Liver (tissue), 9 donors: ENCODE data around the gene GPX3. TPM values are rescaled to one million over a fixed set of nuclear protein-coding genes. Genes with fewer than 3 reads are reported as not detected.

ENCODE experiments used
- DNase-seq: peaks from one replicate; pipeline ENCODE4 v3.0.0-alpha.2; 2017; ENCODE audit warnings: low spot score
- H3K27ac ChIP-seq, 2 donors: one replicate each; pipeline ENCODE4 v1.7.0; 2013; ENCODE audit warnings: inconsistent platforms in 2 of 2, low read length in 2 of 2, control low read depth in 1 of 2, low read depth in 1 of 2, mild to moderate bottlenecking in 1 of 2
- H3K27me3 ChIP-seq, 4 donors: one replicate each; pipeline versions ENCODE4 v1.6.1 to v1.7.0; 2013; ENCODE audit warnings: low read length in 3 of 4, inconsistent platforms in 1 of 4, mild to moderate bottlenecking in 1 of 4, moderate library complexity in 1 of 4; ENCODE audit not compliant: control insufficient read depth in 4 of 4, insufficient read depth in 4 of 4
- H3K36me3 ChIP-seq, 4 donors: one replicate each; pipeline versions ENCODE4 v1.6.1 to v1.7.0; 2013; ENCODE audit warnings: low read length in 3 of 4, mild to moderate bottlenecking in 3 of 4, low read depth in 1 of 4, moderate library complexity in 1 of 4; ENCODE audit not compliant: control insufficient read depth in 4 of 4, insufficient read depth in 3 of 4
- H3K4me1 ChIP-seq, 4 donors: one replicate each; pipeline versions ENCODE4 v1.6.1 to v1.7.0; 2013; ENCODE audit warnings: low read length in 3 of 4, mild to moderate bottlenecking in 3 of 4, moderate library complexity in 1 of 4; ENCODE audit not compliant: control insufficient read depth in 4 of 4, insufficient read depth in 4 of 4
- H3K4me3 ChIP-seq, 3 donors: one replicate each; pipeline versions ENCODE4 v1.6.1 to v1.7.0; 2013; ENCODE audit warnings: low read length in 3 of 3, control low read depth in 1 of 3, low read depth in 1 of 3, mild to moderate bottlenecking in 1 of 3
- H3K9ac ChIP-seq, 2 donors: one replicate each; pipeline ENCODE4 v1.7.0; 2013; ENCODE audit warnings: low read length in 2 of 2, mild to moderate bottlenecking in 2 of 2, moderate library complexity in 2 of 2, control low read depth in 1 of 2, low read depth in 1 of 2
- H3K9me3 ChIP-seq, 4 donors: one replicate each; pipeline versions ENCODE4 v1.6.1 to v1.7.0; 2013; ENCODE audit warnings: low read length in 3 of 4; ENCODE audit not compliant: control insufficient read depth in 4 of 4
- EGR1 ChIP-seq, 2 donors: IDR thresholded peaks; 2 replicates each; pipeline ENCODE4 v1.6.1; 2016 to 2018; ENCODE audit warnings: antibody characterized with exemption in 2 of 2, low read depth in 2 of 2
- HNF4A ChIP-seq, 2 donors: conservative IDR thresholded peaks; 2 replicates each; pipeline ENCODE4 v1.6.1; 2016; ENCODE audit warnings: antibody characterized with exemption in 2 of 2, mild to moderate bottlenecking in 2 of 2
- JUND ChIP-seq, 2 donors: IDR thresholded peaks; 2 replicates each; pipeline ENCODE4 v1.6.1; 2016; ENCODE audit warnings: antibody characterized with exemption in 2 of 2
- NR2F2 ChIP-seq: IDR thresholded peaks from 2 replicates; pipeline ENCODE4 v1.6.1; 2016; ENCODE audit warnings: antibody characterized with exemption
- RAD21 ChIP-seq, 2 donors: IDR thresholded peaks; 2 replicates each; pipeline ENCODE4 v1.6.1; 2016; ENCODE audit warnings: antibody characterized with exemption in 2 of 2, mild to moderate bottlenecking in 2 of 2
- RXRA ChIP-seq, 2 donors: IDR thresholded peaks; 2 replicates each; pipeline ENCODE4 v1.6.1; 2017 to 2018; ENCODE audit warnings: antibody characterized with exemption in 2 of 2, mild to moderate bottlenecking in 1 of 2
- SP1 ChIP-seq: IDR thresholded peaks from 2 replicates; pipeline ENCODE4 v1.6.1; 2018; ENCODE audit warnings: antibody characterized with exemption, mild to moderate bottlenecking
- YY1 ChIP-seq: IDR thresholded peaks from 2 replicates; pipeline ENCODE4 v1.6.1; 2016; ENCODE audit warnings: antibody characterized with exemption, mild to moderate bottlenecking
- WGBS: extraction: QIAGEN DNeasy Blood & Tissue Kit; methylation state at CpG from one replicate; pipeline ENCODE4 v1.1.7; 2013; 5-methylcytosine and 5-hydroxymethylcytosine counted together
- polyA plus RNA-seq, 2 donors: library from polyadenylated mRNA; stranded (reverse) in 1 of 2; unstranded in 1 of 2; fragments of 200-250 nt in 1 of 2; fragments of >200 nt in 1 of 2; fragmentation: Nextera tagmentation in 1 of 2; extraction: Ambion mirVana in 1 of 2; gene quantifications; one replicate each; pipeline versions ENCODE4 v1.2.1 to v1.2.3, GENCODE V29; 2013 to 2015
- total RNA-seq, 2 donors: library from RNA; depleted of rRNA; stranded (reverse); fragments of >200 nt; gene quantifications; one replicate each; pipeline ENCODE4 v1.2.3, GENCODE V29; 2014
- TF ChIP-seq, protein P1 (sequence below): IDR thresholded peaks from 2 replicates; pipeline ENCODE4 v1.6.1; 2016; ENCODE audit warnings: antibody characterized with exemption
- TF ChIP-seq, protein P2 (sequence below): IDR thresholded peaks from 2 replicates; pipeline ENCODE4 v1.6.1; 2016; ENCODE audit warnings: antibody characterized with exemption
- TF ChIP-seq, protein P3 (sequence below): fragments of 150-350 bp; IDR thresholded peaks from 2 replicates; pipeline ENCODE4 v1.5.1; 2017; ENCODE audit warnings: improper control_type of control experiment, low read depth, low read length; ENCODE audit not compliant: missing input control
- TF ChIP-seq, protein P4 (sequence below): IDR thresholded peaks from 2 replicates; pipeline ENCODE4 v1.6.1; 2016; ENCODE audit warnings: antibody characterized with exemption, mild to moderate bottlenecking
- TF ChIP-seq, protein P5 (sequence below): IDR thresholded peaks from 2 replicates; pipeline ENCODE4 v1.6.1; 2016; ENCODE audit warnings: antibody characterized with exemption
- donor health status: healthy.
- donor health status: healthy.
- donor health status: healthy.
- donor health status: healthy.
- donor health status: healthy.

The GPX3 gene
- total and polyA plus RNA-seq, 4 donors, result 72.9 to 878 (median 237) TPM

DNA sequence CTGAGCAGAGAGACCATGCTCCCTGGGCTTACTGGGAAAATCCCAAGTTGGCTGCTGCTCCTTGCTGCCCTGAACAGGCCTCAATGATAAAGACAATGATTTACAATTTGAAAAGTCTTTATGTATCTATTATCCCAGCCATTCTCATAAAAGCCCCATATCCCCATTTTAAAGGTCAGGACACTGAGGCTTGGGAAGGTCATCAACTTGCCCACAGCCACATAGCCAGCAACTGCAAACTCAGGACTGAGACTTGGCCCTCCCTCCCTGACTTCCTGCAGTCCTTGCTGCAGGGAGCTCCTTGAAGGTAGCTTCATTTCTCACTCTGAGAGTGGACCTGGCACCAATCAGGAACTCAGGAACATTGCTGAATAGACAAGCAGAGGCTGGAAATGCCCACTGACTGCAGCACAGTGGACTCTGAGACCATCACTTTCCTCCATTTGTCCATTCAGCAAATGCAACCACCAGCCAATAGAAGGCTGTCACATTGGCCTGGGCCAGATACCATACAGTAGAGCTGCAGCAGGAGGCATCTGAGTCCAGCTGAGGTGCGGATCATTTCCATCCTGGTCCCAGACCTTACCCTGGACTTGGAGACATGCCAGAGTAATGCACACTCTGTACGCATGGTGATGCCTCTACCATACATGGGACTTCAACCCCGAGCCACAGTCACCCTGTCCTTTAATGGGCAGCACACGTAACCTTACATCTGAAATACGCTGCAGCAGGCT lies 42.2 kb downstream of the GPX3 start (continued):
- TF ChIP-seq, protein P1, sequence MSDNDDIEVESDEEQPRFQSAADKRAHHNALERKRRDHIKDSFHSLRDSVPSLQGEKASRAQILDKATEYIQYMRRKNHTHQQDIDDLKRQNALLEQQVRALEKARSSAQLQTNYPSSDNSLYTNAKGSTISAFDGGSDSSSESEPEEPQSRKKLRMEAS, result no peak

GRCh38 chr5:151063142-151063989 lies 43.0 kb downstream of the GPX3 start:
- Histone ChIP-seq H3K36me3 (peaks cover 0 to 26% (median 19%) of the 10 kb centered on the region in 4 donors), H3K4me3 (no peak overlapping the region), H3K9me3 (no peaks in the 10 kb centered on the region), H3K4me1 (peaks cover 13 to 55% (median 37%) of the 10 kb centered on the region in 4 donors), H3K27ac (peak overlapping the region; percentile 19 to 72), H3K9ac (no peak overlapping the region), H3K27me3 (no peaks in the 10 kb centered on the region)
- 81% methylated on average over 17 of the region's 17 CpGs for WGBS
- no peak for DNase-seq
- TF ChIP-seq, protein P2, sequence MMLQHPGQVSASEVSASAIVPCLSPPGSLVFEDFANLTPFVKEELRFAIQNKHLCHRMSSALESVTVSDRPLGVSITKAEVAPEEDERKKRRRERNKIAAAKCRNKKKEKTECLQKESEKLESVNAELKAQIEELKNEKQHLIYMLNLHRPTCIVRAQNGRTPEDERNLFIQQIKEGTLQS, result no peak
- TF ChIP-seq NR2F2 (peak; percentile 56), SP1 (no peak)

- Histone ChIP-seq H3K9me3 (no peaks in the 10 kb centered on the region), H3K4me1 (peaks cover 14 to 54% (median 38%) of the 10 kb centered on the region in 4 donors), H3K36me3 (peaks cover 0 to 22% (median 17%) of the 10 kb centered on the region in 4 donors), H3K9ac (no peak overlapping the region), H3K27me3 (no peaks in the 10 kb centered on the region), H3K4me3 (no peak overlapping the region), H3K27ac (peak overlapping the region in 1 of 2 donors; percentile 4)
- WGBS, result 97% methylated on average over 12 of the region's 12 CpGs
- DNase-seq, result no peak
- no peak for TF ChIP-seq RXRA (IDR thresholded peaks at IDR 0.05)
- TF ChIP-seq, protein P2, result no peak
- TF ChIP-seq, protein P3, sequence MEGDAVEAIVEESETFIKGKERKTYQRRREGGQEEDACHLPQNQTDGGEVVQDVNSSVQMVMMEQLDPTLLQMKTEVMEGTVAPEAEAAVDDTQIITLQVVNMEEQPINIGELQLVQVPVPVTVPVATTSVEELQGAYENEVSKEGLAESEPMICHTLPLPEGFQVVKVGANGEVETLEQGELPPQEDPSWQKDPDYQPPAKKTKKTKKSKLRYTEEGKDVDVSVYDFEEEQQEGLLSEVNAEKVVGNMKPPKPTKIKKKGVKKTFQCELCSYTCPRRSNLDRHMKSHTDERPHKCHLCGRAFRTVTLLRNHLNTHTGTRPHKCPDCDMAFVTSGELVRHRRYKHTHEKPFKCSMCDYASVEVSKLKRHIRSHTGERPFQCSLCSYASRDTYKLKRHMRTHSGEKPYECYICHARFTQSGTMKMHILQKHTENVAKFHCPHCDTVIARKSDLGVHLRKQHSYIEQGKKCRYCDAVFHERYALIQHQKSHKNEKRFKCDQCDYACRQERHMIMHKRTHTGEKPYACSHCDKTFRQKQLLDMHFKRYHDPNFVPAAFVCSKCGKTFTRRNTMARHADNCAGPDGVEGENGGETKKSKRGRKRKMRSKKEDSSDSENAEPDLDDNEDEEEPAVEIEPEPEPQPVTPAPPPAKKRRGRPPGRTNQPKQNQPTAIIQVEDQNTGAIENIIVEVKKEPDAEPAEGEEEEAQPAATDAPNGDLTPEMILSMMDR, result no peak
- no peak for TF ChIP-seq RAD21 (IDR thresholded peaks at IDR 0.05)
- TF ChIP-seq JUND (IDR thresholded peaks at IDR 0.05), result no peak
- TF ChIP-seq, protein P1, result no peak
Measured at GRCh38 chr5:151064916-151065499, 44.6 kb downstream of the GPX3 start.

DNA sequence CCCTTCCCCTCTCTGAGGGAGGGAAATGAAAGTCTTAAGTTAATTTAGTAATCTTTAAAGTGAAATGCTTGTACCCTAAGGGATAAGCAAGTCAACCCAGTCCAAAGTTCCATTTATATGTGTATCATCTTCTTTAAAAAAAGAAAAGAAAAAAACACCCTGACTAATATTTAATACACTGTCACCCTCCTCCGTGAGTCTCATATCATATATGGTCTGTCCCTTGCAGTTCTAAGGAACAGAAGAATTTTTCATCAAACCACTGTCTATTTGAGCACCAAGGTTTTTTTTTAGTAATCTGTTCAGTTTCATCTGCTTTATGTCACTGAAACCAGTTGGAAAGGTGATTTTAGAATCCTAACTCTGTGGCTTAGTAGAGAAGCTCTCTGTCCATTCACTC lies 45.2 kb downstream of the GPX3 start:
- no peaks in the 10 kb centered on the region for H3K9me3 ChIP-seq
- no peak for DNase-seq
- peaks cover 0 to 22% (median 21%) of the 10 kb centered on the region in 4 donors for H3K36me3 ChIP-seq
- H3K4me1 ChIP-seq, result peaks cover 14 to 52% (median 33%) of the 10 kb centered on the region in 4 donors
- no peak overlapping the region for H3K9ac ChIP-seq
- H3K27me3 ChIP-seq, result no peaks in the 10 kb centered on the region
- 85% methylated on average over 1 of the region's 1 CpG for WGBS
- H3K4me3 ChIP-seq, result no peak overlapping the region
- no peak overlapping the region for H3K27ac ChIP-seq
- TF ChIP-seq, protein P4, sequence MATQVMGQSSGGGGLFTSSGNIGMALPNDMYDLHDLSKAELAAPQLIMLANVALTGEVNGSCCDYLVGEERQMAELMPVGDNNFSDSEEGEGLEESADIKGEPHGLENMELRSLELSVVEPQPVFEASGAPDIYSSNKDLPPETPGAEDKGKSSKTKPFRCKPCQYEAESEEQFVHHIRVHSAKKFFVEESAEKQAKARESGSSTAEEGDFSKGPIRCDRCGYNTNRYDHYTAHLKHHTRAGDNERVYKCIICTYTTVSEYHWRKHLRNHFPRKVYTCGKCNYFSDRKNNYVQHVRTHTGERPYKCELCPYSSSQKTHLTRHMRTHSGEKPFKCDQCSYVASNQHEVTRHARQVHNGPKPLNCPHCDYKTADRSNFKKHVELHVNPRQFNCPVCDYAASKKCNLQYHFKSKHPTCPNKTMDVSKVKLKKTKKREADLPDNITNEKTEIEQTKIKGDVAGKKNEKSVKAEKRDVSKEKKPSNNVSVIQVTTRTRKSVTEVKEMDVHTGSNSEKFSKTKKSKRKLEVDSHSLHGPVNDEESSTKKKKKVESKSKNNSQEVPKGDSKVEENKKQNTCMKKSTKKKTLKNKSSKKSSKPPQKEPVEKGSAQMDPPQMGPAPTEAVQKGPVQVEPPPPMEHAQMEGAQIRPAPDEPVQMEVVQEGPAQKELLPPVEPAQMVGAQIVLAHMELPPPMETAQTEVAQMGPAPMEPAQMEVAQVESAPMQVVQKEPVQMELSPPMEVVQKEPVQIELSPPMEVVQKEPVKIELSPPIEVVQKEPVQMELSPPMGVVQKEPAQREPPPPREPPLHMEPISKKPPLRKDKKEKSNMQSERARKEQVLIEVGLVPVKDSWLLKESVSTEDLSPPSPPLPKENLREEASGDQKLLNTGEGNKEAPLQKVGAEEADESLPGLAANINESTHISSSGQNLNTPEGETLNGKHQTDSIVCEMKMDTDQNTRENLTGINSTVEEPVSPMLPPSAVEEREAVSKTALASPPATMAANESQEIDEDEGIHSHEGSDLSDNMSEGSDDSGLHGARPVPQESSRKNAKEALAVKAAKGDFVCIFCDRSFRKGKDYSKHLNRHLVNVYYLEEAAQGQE, result no peak
- TF ChIP-seq, protein P5, sequence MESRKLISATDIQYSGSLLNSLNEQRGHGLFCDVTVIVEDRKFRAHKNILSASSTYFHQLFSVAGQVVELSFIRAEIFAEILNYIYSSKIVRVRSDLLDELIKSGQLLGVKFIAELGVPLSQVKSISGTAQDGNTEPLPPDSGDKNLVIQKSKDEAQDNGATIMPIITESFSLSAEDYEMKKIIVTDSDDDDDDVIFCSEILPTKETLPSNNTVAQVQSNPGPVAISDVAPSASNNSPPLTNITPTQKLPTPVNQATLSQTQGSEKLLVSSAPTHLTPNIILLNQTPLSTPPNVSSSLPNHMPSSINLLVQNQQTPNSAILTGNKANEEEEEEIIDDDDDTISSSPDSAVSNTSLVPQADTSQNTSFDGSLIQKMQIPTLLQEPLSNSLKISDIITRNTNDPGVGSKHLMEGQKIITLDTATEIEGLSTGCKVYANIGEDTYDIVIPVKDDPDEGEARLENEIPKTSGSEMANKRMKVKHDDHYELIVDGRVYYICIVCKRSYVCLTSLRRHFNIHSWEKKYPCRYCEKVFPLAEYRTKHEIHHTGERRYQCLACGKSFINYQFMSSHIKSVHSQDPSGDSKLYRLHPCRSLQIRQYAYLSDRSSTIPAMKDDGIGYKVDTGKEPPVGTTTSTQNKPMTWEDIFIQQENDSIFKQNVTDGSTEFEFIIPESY, result no peak
- no peak for TF ChIP-seq EGR1 (IDR thresholded peaks at IDR 0.05; ENCODE audit: low read depth in 2 of 2)
- no peak for TF ChIP-seq HNF4A (conservative IDR thresholded peaks at IDR 0.05)
- TF ChIP-seq YY1, result no peak
- TF ChIP-seq, protein P2, result no peak
